ENCODE data around the gene GRWD1.

The GRWD1 gene

GRCh38 chr19:48498595-48499311, 53.0 kb downstream of the GRWD1 start:
- DNase-seq (ENCODE audit: low spot score) = no peak

GRCh38 chr19:48499316-48500090, 53.7 kb downstream of the GRWD1 start:
- no peak for DNase-seq (ENCODE audit: low spot score)

GRCh38 chr19:48500830-48501493, 55.2 kb downstream of the GRWD1 start:
- DNase-seq (ENCODE audit: low spot score) = no peak

- DNase-seq (ENCODE audit: low spot score) = no peak
These were observed 55.9 kb downstream of the GRWD1 start for GRCh38 chr19:48501494-48502349.

GRCh38 chr19:48502350-48503018, 56.7 kb downstream of the GRWD1 start:
- DNase-seq (ENCODE audit: low spot score) = no peak

GRCh38 chr19:48506138-48506733, 60.5 kb downstream of the GRWD1 start:
- no peak for DNase-seq (ENCODE audit: low spot score)

Measured in hepatic stellate cell (primary cell).